Neural cell (in vitro differentiated cells): ENCODE measurements around the gene DNAJB6. TPM values are rescaled to one million over a fixed set of nuclear protein-coding genes. Genes with fewer than 3 reads are reported as not detected.

Experiments used
- H2AFZ ChIP-seq: fragments of 200-600, 300-800 bp; sonication (generic), shearing (Covaris generic); 2 replicates; pipeline ENCODE4 v1.6.0; 2014; ENCODE audit warnings: low read depth, mild to moderate bottlenecking, antibody characterized with exemption, low read length, moderate library complexity
- H3F3A ChIP-seq: fragments of 200-600 bp; shearing (Covaris generic); 2 replicates; pipeline ENCODE4 v1.6.1; 2016; ENCODE audit warnings: mild to moderate bottlenecking, moderate library complexity, mixed read lengths, antibody characterized with exemption, low read length; ENCODE audit not compliant: insufficient read depth, poor library complexity, severe bottlenecking
- H3K27ac ChIP-seq: fragments of 200-600, 300-800 bp; sonication (generic), shearing (Covaris generic); 2 replicates; pipeline ENCODE4 v1.5.1; 2014; ENCODE audit warnings: mild to moderate bottlenecking, low read length, moderate library complexity
- H3K27me3 ChIP-seq: fragments of 300-800, 200-600 bp; sonication (generic), shearing (Covaris generic); 2 replicates; pipeline ENCODE4 v1.6.0; 2014; ENCODE audit warnings: mild to moderate bottlenecking, low read depth, low read length, moderate library complexity; ENCODE audit not compliant: insufficient read depth
- H3K36me3 ChIP-seq: fragments of 300-800, 200-600 bp; sonication (generic), shearing (Covaris generic); 2 replicates; pipeline ENCODE4 v1.5.1; 2014; ENCODE audit warnings: mild to moderate bottlenecking, antibody characterized with exemption, low read length, moderate library complexity; ENCODE audit not compliant: insufficient read depth
- H3K4me2 ChIP-seq: fragments of 300-800, 200-600 bp; sonication (generic), shearing (Covaris generic); 2 replicates; pipeline ENCODE4 v1.6.0; 2014; ENCODE audit warnings: mild to moderate bottlenecking, low read length
- H3K4me3 ChIP-seq: fragments of 300-800, 200-600 bp; sonication (generic), shearing (Covaris generic); 2 replicates; pipeline ENCODE4 v1.5.1; 2014; ENCODE audit warnings: mild to moderate bottlenecking, low read length, moderate library complexity
- H3K79me2 ChIP-seq: fragments of 200-600 bp; shearing (Covaris generic); replicated peaks from 2 replicates; pipeline ENCODE4 v1.6.0; 2014; ENCODE audit warnings: mild to moderate bottlenecking, low read length, moderate library complexity; ENCODE audit not compliant: insufficient read depth
- H3K9ac ChIP-seq: fragments of 300-800, 200-600 bp; sonication (generic), shearing (Covaris generic); 2 replicates; pipeline ENCODE4 v1.6.1; 2016; ENCODE audit warnings: mild to moderate bottlenecking, low read length, mixed read lengths
- H3K9me2 ChIP-seq: fragments of 200-600 bp; shearing (Covaris generic); 2 replicates; pipeline ENCODE4 v1.6.1; 2016; ENCODE audit warnings: mild to moderate bottlenecking, low read length, mixed read lengths; ENCODE audit not compliant: insufficient read depth
- H3K9me3 ChIP-seq: fragments of 200-600, 300-800 bp; sonication (generic), shearing (Covaris generic); 2 replicates; pipeline ENCODE4 v1.6.1; 2016; ENCODE audit warnings: mild to moderate bottlenecking, mixed run types, low read length, moderate library complexity, mixed read lengths
- H4K20me1 ChIP-seq: fragments of 200-600 bp; shearing (Covaris generic); 2 replicates; pipeline ENCODE4 v1.6.1; 2016; ENCODE audit warnings: mild to moderate bottlenecking, mixed run types; ENCODE audit not compliant: insufficient read depth
- EP300 ChIP-seq: fragments of 450-650 bp; conservative IDR thresholded peaks from 2 replicates; pipeline ENCODE4 v1.6.1; 2014; ENCODE audit warnings: antibody characterized with exemption, mild to moderate bottlenecking, moderate library complexity; ENCODE audit not compliant: poor library complexity, severe bottlenecking
- EZH2 ChIP-seq: fragments of 200-600, 300-800 bp; shearing (Covaris generic), sonication (generic); IDR thresholded peaks from 2 replicates; pipeline ENCODE4 v1.6.1; 2014; ENCODE audit warnings: antibody characterized with exemption, low read length, borderline replicate concordance, mild to moderate bottlenecking; ENCODE audit not compliant: insufficient read depth, poor library complexity, severe bottlenecking
- MXI1 ChIP-seq: fragments of 450-650 bp; conservative IDR thresholded peaks from 2 replicates; pipeline ENCODE4 v1.6.1; 2014; ENCODE audit warnings: antibody characterized with exemption, mild to moderate bottlenecking; ENCODE audit not compliant: poor library complexity, severe bottlenecking
- POLR2AphosphoS5 ChIP-seq: IDR thresholded peaks from 2 replicates; pipeline ENCODE4 v1.6.1; 2012
- RAD21 ChIP-seq: fragments of 450-650 bp; conservative IDR thresholded peaks from 2 replicates; pipeline ENCODE4 v1.6.1; 2014; ENCODE audit warnings: antibody characterized with exemption, mild to moderate bottlenecking, moderate library complexity
- REST ChIP-seq: IDR thresholded peaks from 2 replicates; pipeline ENCODE4 v1.6.1; 2012; ENCODE audit warnings: borderline replicate concordance
- SMC3 ChIP-seq: fragments of 450-650 bp; conservative IDR thresholded peaks from 2 replicates; pipeline ENCODE4 v1.6.1; 2014; ENCODE audit warnings: antibody characterized with exemption, mild to moderate bottlenecking, moderate library complexity; ENCODE audit not compliant: poor library complexity
- TAF1 ChIP-seq: IDR thresholded peaks from 2 replicates; pipeline ENCODE4 v1.6.1; 2012; ENCODE audit warnings: low read depth
- polyA plus RNA-seq: library from polyadenylated mRNA; depleted of rRNA; stranded (reverse); fragments of >200 nt; gene quantifications from 2 replicates; pipeline ENCODE4 v1.2.3, GENCODE V29; 2014
- TF ChIP-seq, protein P1 (sequence below): fragments of 450-650 bp; IDR thresholded peaks from 2 replicates; pipeline ENCODE4 v1.5.1; 2014; ENCODE audit warnings: antibody characterized with exemption, mild to moderate bottlenecking, moderate library complexity; ENCODE audit not compliant: poor library complexity, severe bottlenecking

Gene DNAJB6
- polyA plus RNA-seq, 1 donor from 2014 or later = 427 TPM

- Histone ChIP-seq H3K27ac (no peak overlapping the region), H3F3A (no peaks in the 10 kb centered on the region), H3K4me2 (no peak overlapping the region), H2AFZ (no peak overlapping the region), H3K36me3 (no peaks in the 10 kb centered on the region), H3K79me2 (no peaks in the 10 kb centered on the region), H4K20me1 (no peaks in the 10 kb centered on the region), H3K9me2 (no peaks in the 10 kb centered on the region), H3K4me3 (no peak overlapping the region), H3K9me3 (no peaks in the 10 kb centered on the region), H3K27me3 (no peaks in the 10 kb centered on the region), H3K9ac (no peak overlapping the region)
- TF ChIP-seq RAD21 = no peak
- TF ChIP-seq POLR2AphosphoS5 = no peak
- TF ChIP-seq, protein P1, sequence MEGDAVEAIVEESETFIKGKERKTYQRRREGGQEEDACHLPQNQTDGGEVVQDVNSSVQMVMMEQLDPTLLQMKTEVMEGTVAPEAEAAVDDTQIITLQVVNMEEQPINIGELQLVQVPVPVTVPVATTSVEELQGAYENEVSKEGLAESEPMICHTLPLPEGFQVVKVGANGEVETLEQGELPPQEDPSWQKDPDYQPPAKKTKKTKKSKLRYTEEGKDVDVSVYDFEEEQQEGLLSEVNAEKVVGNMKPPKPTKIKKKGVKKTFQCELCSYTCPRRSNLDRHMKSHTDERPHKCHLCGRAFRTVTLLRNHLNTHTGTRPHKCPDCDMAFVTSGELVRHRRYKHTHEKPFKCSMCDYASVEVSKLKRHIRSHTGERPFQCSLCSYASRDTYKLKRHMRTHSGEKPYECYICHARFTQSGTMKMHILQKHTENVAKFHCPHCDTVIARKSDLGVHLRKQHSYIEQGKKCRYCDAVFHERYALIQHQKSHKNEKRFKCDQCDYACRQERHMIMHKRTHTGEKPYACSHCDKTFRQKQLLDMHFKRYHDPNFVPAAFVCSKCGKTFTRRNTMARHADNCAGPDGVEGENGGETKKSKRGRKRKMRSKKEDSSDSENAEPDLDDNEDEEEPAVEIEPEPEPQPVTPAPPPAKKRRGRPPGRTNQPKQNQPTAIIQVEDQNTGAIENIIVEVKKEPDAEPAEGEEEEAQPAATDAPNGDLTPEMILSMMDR = no peak
- no peak for TF ChIP-seq TAF1
- TF ChIP-seq MXI1 = no peak
- no peak for TF ChIP-seq EP300
- TF ChIP-seq REST = no peak
Observed at GRCh38 chr7:157434701-157435100, 97.9 kb downstream of the DNAJB6 start.

DNA sequence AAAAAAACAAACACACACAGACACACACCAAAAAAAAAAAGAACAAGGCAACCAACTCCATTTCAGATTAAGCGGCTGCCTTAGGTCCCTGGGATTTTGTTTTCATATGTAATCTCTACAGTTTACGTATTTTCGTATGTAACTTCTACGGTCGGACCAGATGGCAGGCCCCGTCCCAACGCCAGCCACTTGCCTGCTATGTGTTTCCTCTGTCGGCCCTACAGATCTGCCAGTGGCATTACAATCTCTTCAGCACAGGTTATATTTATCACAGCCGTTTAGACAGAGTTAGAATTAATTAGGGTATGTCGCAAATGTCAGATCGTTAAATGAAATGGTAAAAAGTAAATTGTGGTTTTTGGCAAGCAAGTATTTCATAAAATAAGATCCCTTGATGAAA lies 99.3 kb downstream of the DNAJB6 start:
- H3K9me3 ChIP-seq = no peaks in the 10 kb centered on the region
- H3K9me2 ChIP-seq = no peaks in the 10 kb centered on the region
- no peaks in the 10 kb centered on the region for H3K36me3 ChIP-seq
- H3K27ac ChIP-seq = no peak overlapping the region
- H3K79me2 ChIP-seq = no peaks in the 10 kb centered on the region
- H3K9ac ChIP-seq = no peak overlapping the region
- H3K27me3 ChIP-seq = no peaks in the 10 kb centered on the region
- TF ChIP-seq POLR2AphosphoS5 (no peak), MXI1 (no peak), EP300 (no peak), RAD21 (no peak), REST (no peak), TAF1 (no peak), SMC3 (no peak), EZH2 (no peak)
- TF ChIP-seq, protein P1 = no peak
- no peak overlapping the region for H3K4me2 ChIP-seq
- no peaks in the 10 kb centered on the region for H4K20me1 ChIP-seq
- no peak overlapping the region for H2AFZ ChIP-seq
- no peaks in the 10 kb centered on the region for H3F3A ChIP-seq
- no peak overlapping the region for H3K4me3 ChIP-seq
